ENCODE measurements around the gene ALDH3B2.

Gene ALDH3B2

GRCh38 chr11:67667490-67668191 is 6.8 kb downstream of the ALDH3B2 start:
- DNase-seq (ENCODE audit: insufficient read length, low spot score), result no peak
- TF ChIP-seq CTCF (IDR thresholded peaks at IDR 0.05; ENCODE audit: insufficient read depth, missing control alignments), result no peak
- FAIRE-seq, result no peak

GRCh38 chr11:67666676-67667489 is 7.5 kb downstream of the ALDH3B2 start:
- TF ChIP-seq CTCF (IDR thresholded peaks at IDR 0.05; ENCODE audit: insufficient read depth, missing control alignments), result no peak
- FAIRE-seq (no peak), DNase-seq (ENCODE audit: insufficient read length, low spot score) (no peak)

GRCh38 chr11:67666303-67666645 is 8.1 kb downstream of the ALDH3B2 start:
- TF ChIP-seq CTCF (IDR thresholded peaks at IDR 0.05; ENCODE audit: insufficient read depth, missing control alignments), result no peak
- DNase-seq (ENCODE audit: insufficient read length, low spot score), result no peak
- no peak for FAIRE-seq

GRCh38 chr11:67665541-67666302 is 8.7 kb downstream of the ALDH3B2 start:
- DNase-seq (ENCODE audit: insufficient read length, low spot score) (peak; percentile 34), FAIRE-seq (no peak)
- peak; percentile 5 for TF ChIP-seq CTCF (IDR thresholded peaks at IDR 0.05; ENCODE audit: insufficient read depth, missing control alignments)

GRCh38 chr11:67664696-67665540 is 9.5 kb downstream of the ALDH3B2 start:
- TF ChIP-seq CTCF (IDR thresholded peaks at IDR 0.05; ENCODE audit: insufficient read depth, missing control alignments), result no peak
- DNase-seq (ENCODE audit: insufficient read length, low spot score) (no peak), FAIRE-seq (no peak)

- no peak for TF ChIP-seq CTCF (IDR thresholded peaks at IDR 0.05; ENCODE audit: insufficient read depth, missing control alignments)
- DNase-seq (ENCODE audit: insufficient read length, low spot score) (no peak), FAIRE-seq (no peak)
These were observed 10.2 kb downstream of the ALDH3B2 start for GRCh38 chr11:67664213-67664585.
